Mesenteric fat pad (tissue), 1 donor: ENCODE data around the gene CELF5. TPM values are rescaled to one million over a fixed set of nuclear protein-coding genes. Genes with fewer than 3 reads are reported as not detected.
"Not testable (repeated sequence)": the region's sequence is repeated elsewhere in the genome, so short reads cannot be mapped to it uniquely, and the experiment has no call there.

Experiments used
- DNase-seq: peaks from one replicate; pipeline ENCODE4 v3.0.0-alpha.2; 2020; ENCODE audit warnings: low spot score
- total RNA-seq: library from RNA; stranded (reverse); fragmentation: NEBNext Ultra II Directional; extraction: Animal tissue kit (Norgen Biotek cat#: 25700); gene quantifications from one replicate; pipeline ENCODE4 v1.2.1, GENCODE V29; 2021
- donor health status: DM: yes; HTN: yes; CAD: no.

Gene CELF5
- total RNA-seq, 1 donor from 2014 or later = not detected

GRCh38 chr19:3206216-3206953 lies 18.1 kb upstream of the CELF5 start:
- DNase-seq = no peak

GRCh38 chr19:3207461-3208242 lies 16.8 kb upstream of the CELF5 start:
- DNase-seq = no peak

- DNase-seq = no peak
Measured at GRCh38 chr19:3208317-3209207, 15.9 kb upstream of the CELF5 start.

GRCh38 chr19:3210347-3211017 lies 14.0 kb upstream of the CELF5 start:
- DNase-seq = no peak

- DNase-seq = no peak
Measured at GRCh38 chr19:3211191-3211590, 13.3 kb upstream of the CELF5 start.

GRCh38 chr19:3213159-3213558 lies 11.3 kb upstream of the CELF5 start:
- no peak for DNase-seq

- DNase-seq = no peak
Measured at GRCh38 chr19:3216874-3217273, 7.6 kb upstream of the CELF5 start.

GRCh38 chr19:3220576-3220975 lies 3.9 kb upstream of the CELF5 start:
- DNase-seq = no peak

GRCh38 chr19:3221576-3221975 lies 2.9 kb upstream of the CELF5 start:
- DNase-seq = not testable (repeated sequence)

- DNase-seq = no peak
Measured at GRCh38 chr19:3222709-3223108, 1.8 kb upstream of the CELF5 start.

GRCh38 chr19:3225169-3225485 lies 666 bp downstream of the CELF5 start:
- no peak for DNase-seq

GRCh38 chr19:3225677-3226093 lies 1.2 kb downstream of the CELF5 start:
- DNase-seq = no peak

GRCh38 chr19:3227054-3227626 lies 2.7 kb downstream of the CELF5 start:
- no peak for DNase-seq

- no peak for DNase-seq
Measured at GRCh38 chr19:3229346-3229743, 4.9 kb downstream of the CELF5 start.

- no peak for DNase-seq
Measured at GRCh38 chr19:3229888-3230496, 5.5 kb downstream of the CELF5 start.

GRCh38 chr19:3231288-3231687 lies 6.8 kb downstream of the CELF5 start:
- DNase-seq = no peak

- no peak for DNase-seq
Measured at GRCh38 chr19:3233116-3233515, 8.7 kb downstream of the CELF5 start.

- DNase-seq = no peak
Measured at GRCh38 chr19:3233831-3234230, 9.4 kb downstream of the CELF5 start.

GRCh38 chr19:3234800-3235199 lies 10.3 kb downstream of the CELF5 start:
- no peak for DNase-seq

- not testable (repeated sequence) for DNase-seq
Measured at GRCh38 chr19:3235604-3236003, 11.1 kb downstream of the CELF5 start.
